Neuronal stem cell (in vitro differentiated cells): ENCODE results near the gene FBXO11.
"Not testable (repeated sequence)": the region's sequence is repeated elsewhere in the genome, so short reads cannot be mapped to it uniquely, and the experiment has no call there.

ENCODE experiments used
- DNase-seq: peaks from one replicate; pipeline ENCODE4 v3.0.0-alpha.2; 2013; ENCODE audit warnings: low spot score
- H2AFZ ChIP-seq: one replicate; pipeline ENCODE4 v1.6.1; 2013; ENCODE audit warnings: mild to moderate bottlenecking, low read length, inconsistent platforms
- H2AK5ac ChIP-seq: 2 replicates; pipeline ENCODE4 v1.6.1; 2013; ENCODE audit warnings: low read depth, mild to moderate bottlenecking, inconsistent platforms, low read length, moderate library complexity, mixed read lengths
- H2BK120ac ChIP-seq: 2 replicates; pipeline ENCODE4 v1.6.1; 2013; ENCODE audit warnings: low read depth, mild to moderate bottlenecking, inconsistent platforms, low read length, moderate library complexity, mixed read lengths
- H2BK12ac ChIP-seq: one replicate; pipeline ENCODE4 v1.6.1; 2013; ENCODE audit warnings: low read length, inconsistent platforms
- H2BK15ac ChIP-seq: 2 replicates; pipeline ENCODE4 v1.6.1; 2013; ENCODE audit warnings: mild to moderate bottlenecking, low read length, inconsistent platforms, mixed read lengths
- H2BK5ac ChIP-seq: one replicate; pipeline ENCODE4 v1.6.1; 2013; ENCODE audit warnings: inconsistent platforms, mild to moderate bottlenecking, low read length, moderate library complexity
- H3K14ac ChIP-seq: one replicate; pipeline ENCODE4 v1.6.1; 2013; ENCODE audit warnings: low read length, inconsistent platforms
- H3K18ac ChIP-seq: 2 replicates; pipeline ENCODE4 v1.6.1; 2013; ENCODE audit warnings: low read length, inconsistent platforms
- H3K23ac ChIP-seq: 2 replicates; pipeline ENCODE4 v1.6.1; 2013; ENCODE audit warnings: low read depth, mild to moderate bottlenecking, mixed read lengths, low read length, inconsistent platforms; ENCODE audit not compliant: poor library complexity
- H3K27ac ChIP-seq: replicated peaks from 3 replicates; pipeline ENCODE4 v1.5.1; 2013; ENCODE audit warnings: low read length, inconsistent platforms
- H3K27me3 ChIP-seq, 3 experiments: 2 replicates each; pipeline ENCODE4 v1.6.1; 2013; ENCODE audit warnings: low read length in 3 of 3, mild to moderate bottlenecking in 2 of 3, inconsistent platforms in 1 of 3, low read depth in 1 of 3, mixed read lengths in 1 of 3, moderate library complexity in 1 of 3; ENCODE audit not compliant: control insufficient read depth in 3 of 3, insufficient read depth in 3 of 3
- H3K36me3 ChIP-seq, 2 donors: replicated peaks in 1 of 2; 2 replicates each; pipeline ENCODE4 v1.6.1; 2013; ENCODE audit warnings: low read length in 2 of 2; ENCODE audit not compliant: control insufficient read depth in 2 of 2, insufficient read depth in 2 of 2
- H3K4ac ChIP-seq: 2 replicates; pipeline ENCODE4 v1.6.1; 2013; ENCODE audit warnings: inconsistent platforms, mild to moderate bottlenecking, low read length, moderate library complexity
- H3K4me1 ChIP-seq, 2 donors: 1 replicate in 1 of 2; 2 replicates in 1 of 2; pipeline ENCODE4 v1.6.1; 2013; ENCODE audit warnings: low read length in 2 of 2, low read depth in 1 of 2; ENCODE audit not compliant: control insufficient read depth in 2 of 2, insufficient read depth in 1 of 2
- H3K4me2 ChIP-seq: one replicate; pipeline ENCODE4 v1.6.1; 2013; ENCODE audit warnings: mild to moderate bottlenecking, low read length, inconsistent platforms; ENCODE audit not compliant: insufficient read depth, poor library complexity, severe bottlenecking
- H3K4me3 ChIP-seq, 2 donors: 2 replicates each; pipeline ENCODE4 v1.5.1; 2013; ENCODE audit warnings: low read length in 2 of 2, mild to moderate bottlenecking in 2 of 2, inconsistent platforms in 1 of 2, moderate library complexity in 1 of 2
- H3K79me1 ChIP-seq: one replicate; pipeline ENCODE4 v1.6.1; 2013; ENCODE audit warnings: low read depth, mild to moderate bottlenecking, inconsistent platforms, low read length, moderate library complexity
- H3K9ac ChIP-seq: one replicate; pipeline ENCODE4 v1.6.1; 2013; ENCODE audit warnings: mild to moderate bottlenecking, low read depth, low read length, inconsistent platforms; ENCODE audit not compliant: poor library complexity
- H3K9me3 ChIP-seq, 2 donors: replicated peaks in 1 of 2; 2 replicates each; pipeline versions ENCODE3 to v1.6.1; 2013; ENCODE audit warnings: low read length in 2 of 2, mild to moderate bottlenecking in 2 of 2, inconsistent platforms in 1 of 2, low read depth in 1 of 2, mixed read lengths in 1 of 2, moderate library complexity in 1 of 2; ENCODE audit not compliant: control insufficient read depth in 2 of 2, insufficient read depth in 1 of 2
- H4K8ac ChIP-seq: one replicate; pipeline ENCODE4 v1.6.1; 2013; ENCODE audit warnings: low read depth, mild to moderate bottlenecking, inconsistent platforms, low read length, moderate library complexity
- H4K91ac ChIP-seq: one replicate; pipeline ENCODE4 v1.6.1; 2013; ENCODE audit warnings: low read length, low read depth, mild to moderate bottlenecking, inconsistent platforms; ENCODE audit not compliant: poor library complexity
- WGBS, 2 donors: extraction: QIAGEN DNeasy Blood & Tissue Kit; methylation state at CpG; one replicate each; pipeline ENCODE4 v1.1.7; 2013; ENCODE audit warnings: missing lambda C conversion rate in 2 of 2, mixed read lengths in 1 of 2; ENCODE audit not compliant: insufficient read length in 2 of 2, insufficient replicate concordance in 1 of 2; ENCODE audit errors: extremely low coverage in 2 of 2; 5-methylcytosine and 5-hydroxymethylcytosine counted together

Gene FBXO11

DNA sequence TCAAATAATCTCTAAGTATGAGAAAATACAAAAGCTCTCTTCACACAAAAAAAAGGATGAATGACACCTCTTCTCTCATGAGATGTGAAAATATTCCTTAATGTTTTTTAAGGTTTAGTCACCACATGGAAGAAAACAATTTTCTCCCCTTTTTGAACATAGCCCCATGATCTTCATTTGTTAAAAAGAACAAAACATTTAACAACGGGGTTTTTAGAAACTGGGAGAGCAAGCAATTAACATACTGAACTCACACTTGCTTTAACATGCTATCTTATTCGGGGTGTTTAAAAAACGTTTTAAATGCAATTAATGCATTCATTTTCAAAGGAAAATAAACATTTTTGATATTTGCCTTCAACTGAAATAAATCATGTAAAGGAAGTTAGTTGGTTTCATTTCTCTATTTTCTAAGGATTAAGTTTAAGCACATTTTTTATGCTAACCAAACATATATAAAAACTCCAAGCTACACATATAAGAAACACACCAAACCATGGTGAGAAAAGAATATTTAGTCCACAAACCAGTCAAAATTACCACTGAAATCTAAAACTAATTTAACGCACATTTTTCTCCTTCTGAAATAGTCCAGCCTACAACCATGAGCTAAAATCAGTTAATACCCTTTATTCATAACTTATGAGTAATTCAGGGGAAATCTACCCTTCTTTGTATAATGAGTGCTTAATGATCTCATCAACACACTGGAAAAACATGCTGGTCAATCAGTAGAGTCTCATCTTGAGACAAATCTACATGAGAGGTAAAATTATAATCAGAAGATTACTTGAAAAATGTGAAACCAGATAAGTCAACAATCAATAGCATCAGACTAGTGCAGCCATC lies 8.2 kb downstream of the FBXO11 start:
- Histone ChIP-seq H3K23ac (no peak overlapping the region), H3K4me3 (no peak overlapping the region), H3K9me3 (peaks cover 0 to 5% of the 10 kb centered on the region in 2 donors), H2AK5ac (no peak overlapping the region), H2BK120ac (no peak overlapping the region), H3K79me1 (peaks cover 2% of the 10 kb centered on the region), H3K4me1 (peaks cover 1 to 2% of the 10 kb centered on the region in 2 donors), H3K4ac (no peak overlapping the region), H2AFZ (no peak overlapping the region), H2BK12ac (no peak overlapping the region), H3K18ac (no peak overlapping the region), H3K9ac (no peak overlapping the region), H3K27me3 (no peaks in the 10 kb centered on the region), H3K27ac (no peak overlapping the region), H2BK5ac (no peak overlapping the region), H3K14ac (no peak overlapping the region), H3K4me2 (no peak overlapping the region), H4K91ac (no peak overlapping the region), H3K36me3 (peaks cover 0 to 23% of the 10 kb centered on the region in 2 donors), H4K8ac (no peak overlapping the region), H2BK15ac (no peak overlapping the region)
- no CpG with 5 or more reads among the region's 4 CpGs for WGBS, 2 donors
- no peak for DNase-seq

DNA sequence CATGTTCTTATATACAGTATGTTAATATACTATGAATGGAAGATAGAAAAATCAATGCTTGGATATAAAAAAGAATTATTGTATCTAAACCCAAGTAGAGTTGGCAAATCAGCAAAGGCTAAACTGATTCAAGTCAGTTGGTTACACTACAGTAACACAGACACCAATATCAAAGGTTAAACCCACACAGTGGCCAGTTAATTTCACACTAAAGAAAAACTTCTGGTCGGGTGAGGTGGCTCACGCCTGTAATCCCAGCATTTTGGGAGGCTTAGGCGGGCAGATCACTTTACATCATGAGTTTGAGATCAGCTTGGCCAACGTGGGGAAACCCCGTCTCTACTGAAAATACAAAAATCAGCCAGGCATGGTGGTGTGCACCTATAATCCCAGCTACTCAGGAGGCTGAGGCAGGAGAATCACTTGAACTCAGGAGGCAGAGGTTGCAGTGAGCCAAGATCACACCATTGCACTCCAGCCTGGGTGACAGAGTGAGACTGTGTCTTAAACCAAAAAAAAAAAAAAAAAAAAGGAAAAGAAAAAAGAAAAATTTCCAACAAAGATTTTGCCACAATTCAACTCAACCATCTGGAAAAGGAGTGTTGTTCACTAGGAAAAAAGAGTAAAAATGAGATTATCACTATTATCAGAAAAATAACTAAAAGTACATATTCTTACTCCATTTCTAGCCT lies 9.0 kb downstream of the FBXO11 start:
- not testable (repeated sequence) for H2BK5ac ChIP-seq, H2BK15ac ChIP-seq, DNase-seq, H3K4me2 ChIP-seq, H3K23ac ChIP-seq, H4K91ac ChIP-seq, H3K4me1 ChIP-seq, H3K27ac ChIP-seq, H3K9ac ChIP-seq, H3K4ac ChIP-seq, H3K18ac ChIP-seq, H3K14ac ChIP-seq, H3K27me3 ChIP-seq, H2BK120ac ChIP-seq, H2AFZ ChIP-seq, H4K8ac ChIP-seq, H3K4me3 ChIP-seq, H3K79me1 ChIP-seq, H2BK12ac ChIP-seq, H2AK5ac ChIP-seq, H3K9me3 ChIP-seq
- peaks cover 0 to 26% of the 10 kb centered on the region in 2 donors for H3K36me3 ChIP-seq
- WGBS, 2 donors = no CpG with 5 or more reads among the region's 5 CpGs

DNA sequence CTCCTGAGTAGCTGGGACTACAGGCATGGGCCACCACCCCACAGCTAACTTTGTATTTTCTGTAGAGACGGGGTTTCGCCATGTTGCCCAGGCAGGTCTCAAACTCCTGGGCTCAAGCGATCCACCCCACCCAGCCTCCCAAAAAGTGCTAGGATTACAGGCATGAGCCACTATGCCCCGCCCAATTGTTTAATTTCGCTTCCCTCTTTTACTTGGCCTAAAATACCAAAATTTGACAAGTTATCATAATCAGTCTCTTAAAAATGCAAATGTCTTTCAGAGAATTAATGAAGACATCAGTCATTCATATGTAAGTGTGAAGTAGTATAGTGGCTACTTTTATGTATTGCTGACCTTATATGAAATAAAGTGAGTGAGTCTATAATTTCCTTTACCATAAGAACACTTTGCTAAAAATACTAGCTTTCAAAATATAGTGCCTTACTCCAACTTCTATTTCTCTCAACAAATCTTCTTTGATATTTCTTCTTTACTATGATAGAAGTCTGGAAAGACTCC lies 9.8 kb downstream of the FBXO11 start:
- WGBS, 2 donors = no CpG with 5 or more reads among the region's 5 CpGs
- Histone ChIP-seq H3K4me3 (no peak overlapping the region), H2BK15ac (no peak overlapping the region)

DNA sequence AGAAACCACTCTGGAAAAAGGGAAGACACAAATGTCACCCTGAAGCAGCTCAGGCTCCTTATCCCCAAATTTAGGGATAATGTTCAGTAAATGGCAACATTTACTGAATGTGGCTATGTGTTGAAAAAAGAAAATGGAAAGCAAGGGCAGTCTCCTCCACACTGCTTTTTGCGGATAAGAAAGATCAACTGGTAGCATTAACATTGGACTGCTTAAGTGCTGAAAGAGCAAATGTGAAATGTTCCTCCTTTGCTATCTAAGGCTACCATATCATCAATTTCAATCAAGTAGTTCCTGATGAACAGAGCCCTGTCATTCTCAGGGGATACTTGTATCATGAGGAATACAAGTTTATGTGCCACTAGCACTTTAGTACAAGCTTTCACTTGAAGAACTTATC lies 12.5 kb downstream of the FBXO11 start:
- no peak overlapping the region for H3K4ac ChIP-seq
- H2BK120ac ChIP-seq = no peak overlapping the region
- no peak overlapping the region for H3K27ac ChIP-seq
- H2BK12ac ChIP-seq = no peak overlapping the region
- no peak overlapping the region for H4K8ac ChIP-seq
- no peaks in the 10 kb centered on the region for H3K27me3 ChIP-seq
- peaks cover 0 to 2% of the 10 kb centered on the region in 2 donors for H3K4me1 ChIP-seq
- H3K23ac ChIP-seq = no peak overlapping the region
- H3K36me3 ChIP-seq = peaks cover 0 to 50% of the 10 kb centered on the region in 2 donors
- no peak overlapping the region for H2BK5ac ChIP-seq
- H2AFZ ChIP-seq = no peak overlapping the region
- H3K18ac ChIP-seq = no peak overlapping the region
- H3K4me3 ChIP-seq = no peak overlapping the region
- no peak overlapping the region for H3K14ac ChIP-seq
- H3K79me1 ChIP-seq = peaks cover 2% of the 10 kb centered on the region
- H2BK15ac ChIP-seq = no peak overlapping the region
- no peak overlapping the region for H2AK5ac ChIP-seq
- peaks cover 0 to 5% of the 10 kb centered on the region in 2 donors for H3K9me3 ChIP-seq
- WGBS, 2 donors = no CpG with 5 or more reads among the region's 1 CpG
- H3K9ac ChIP-seq = no peak overlapping the region
- H3K4me2 ChIP-seq = no peak overlapping the region
- no peak for DNase-seq
- no peak overlapping the region for H4K91ac ChIP-seq

More for the DNA sequence above, 9.8 kb downstream of the FBXO11 start:
- peaks cover 0 to 5% of the 10 kb centered on the region in 2 donors for H3K9me3 ChIP-seq
- H3K14ac ChIP-seq = no peak overlapping the region
- H3K36me3 ChIP-seq = peaks cover 0 to 34% of the 10 kb centered on the region in 2 donors
- no peak overlapping the region for H4K8ac ChIP-seq
- H3K27me3 ChIP-seq = no peaks in the 10 kb centered on the region
- no peak overlapping the region for H3K4me2 ChIP-seq
- H2BK12ac ChIP-seq = no peak overlapping the region
- peaks cover 2% of the 10 kb centered on the region for H3K79me1 ChIP-seq
- H3K9ac ChIP-seq = no peak overlapping the region
- H2BK120ac ChIP-seq = no peak overlapping the region
- H3K18ac ChIP-seq = no peak overlapping the region
- H2AFZ ChIP-seq = no peak overlapping the region
- no peak overlapping the region for H4K91ac ChIP-seq
- no peak overlapping the region for H3K4ac ChIP-seq
- peaks cover 0 to 2% of the 10 kb centered on the region in 2 donors for H3K4me1 ChIP-seq
- no peak overlapping the region for H3K23ac ChIP-seq
- DNase-seq = no peak
- H2AK5ac ChIP-seq = no peak overlapping the region
- H2BK5ac ChIP-seq = no peak overlapping the region
- H3K27ac ChIP-seq = no peak overlapping the region
